Kidney (tissue), 14 donors: ENCODE measurements around the gene ARFGAP3. TPM values are rescaled to one million over a fixed set of nuclear protein-coding genes. Genes with fewer than 3 reads are reported as not detected.

ENCODE experiments used
- DNase-seq, 5 donors: peaks; one replicate each; pipeline ENCODE4 v3.0.0-alpha.2; 2013 to 2020
- FAIRE-seq: peaks from 2 replicates; lab custom pipeline; 2012; peaks lifted over from hg19 to GRCh38; lab: Jason Lieb, UNC
- H3K27ac ChIP-seq, 2 donors: one replicate each; pipeline ENCODE4 v1.7.0; 2013; ENCODE audit warnings: low read depth in 2 of 2, low read length in 2 of 2, inconsistent platforms in 1 of 2
- H3K27me3 ChIP-seq: one replicate; pipeline ENCODE4 v1.7.1; 2013; ENCODE audit warnings: low read length, inconsistent platforms; ENCODE audit not compliant: control insufficient read depth, insufficient read depth
- H3K36me3 ChIP-seq, 3 donors: one replicate each; pipeline versions ENCODE4 v1.7.0 to v1.7.1; 2013; ENCODE audit warnings: low read length in 3 of 3, control low read depth in 1 of 3, inconsistent platforms in 1 of 3; ENCODE audit not compliant: insufficient read depth in 3 of 3, control insufficient read depth in 2 of 3
- H3K4me1 ChIP-seq, 3 donors: one replicate each; pipeline versions ENCODE4 v1.7.0 to v1.7.1; 2013; ENCODE audit warnings: low read length in 3 of 3, inconsistent platforms in 1 of 3, low read depth in 1 of 3; ENCODE audit not compliant: control insufficient read depth in 2 of 3, insufficient read depth in 2 of 3
- H3K4me3 ChIP-seq, 3 donors: one replicate each; pipeline versions ENCODE4 v1.7.0 to v1.8.1; 2013; ENCODE audit warnings: low read length in 3 of 3, control low read depth in 1 of 3, inconsistent platforms in 1 of 3
- H3K9ac ChIP-seq, 3 donors: one replicate each; pipeline versions ENCODE4 v1.7.0 to v1.7.1; 2013; ENCODE audit warnings: low read length in 3 of 3, control low read depth in 1 of 3, inconsistent platforms in 1 of 3
- H3K9me3 ChIP-seq, 3 donors: one replicate each; pipeline versions ENCODE4 v1.7.0 to v1.7.1; 2013; ENCODE audit warnings: low read length in 3 of 3, control low read depth in 1 of 3, inconsistent platforms in 1 of 3; ENCODE audit not compliant: control insufficient read depth in 2 of 3, insufficient read depth in 1 of 3
- CTCF ChIP-seq: IDR thresholded peaks from 3 replicates; pipeline ENCODE4 v1.5.1; 2012; ENCODE audit warnings: mild to moderate bottlenecking, moderate library complexity, borderline replicate concordance; ENCODE audit not compliant: insufficient read depth; ENCODE audit errors: extremely low read depth
- intact Hi-C: fragments of 100-400 bp; cut with DNase I; formaldehyde crosslinking; loops from one replicate; pipeline ENCODE4 v1.11.1; 2022
- polyA plus RNA-seq: library from polyadenylated mRNA; stranded (reverse); fragments of 350-450 nt; fragmentation: Illumina TruSeq; extraction: RNeasy Lipid Tissue Mini Kit (QIAGEN cat#74804); gene quantifications from one replicate; pipeline ENCODE4 v1.2.3, GENCODE V29; 2014; ENCODE audit warnings: low read depth, low replicate concordance; ENCODE audit not compliant: insufficient read depth
- total RNA-seq: library from RNA; stranded (reverse); fragmentation: NEBNext Ultra II Directional; extraction: Animal tissue kit (Norgen Biotek cat#: 25700); gene quantifications from one replicate; pipeline ENCODE4 v1.2.1, GENCODE V29; 2021
- donor health status: control.
- donor health status: control.
- donor health status: control.
- donor health status: control.
- donor health status: control.
- donor health status: DM: yes; HTN: yes; CAD: no.
- donor health status: Normal renal cell carcinoma (clear cell type).

Gene ARFGAP3
- total and polyA plus RNA-seq, 2 donors from 2014 or later: 29.9 to 97.3 TPM

DNA sequence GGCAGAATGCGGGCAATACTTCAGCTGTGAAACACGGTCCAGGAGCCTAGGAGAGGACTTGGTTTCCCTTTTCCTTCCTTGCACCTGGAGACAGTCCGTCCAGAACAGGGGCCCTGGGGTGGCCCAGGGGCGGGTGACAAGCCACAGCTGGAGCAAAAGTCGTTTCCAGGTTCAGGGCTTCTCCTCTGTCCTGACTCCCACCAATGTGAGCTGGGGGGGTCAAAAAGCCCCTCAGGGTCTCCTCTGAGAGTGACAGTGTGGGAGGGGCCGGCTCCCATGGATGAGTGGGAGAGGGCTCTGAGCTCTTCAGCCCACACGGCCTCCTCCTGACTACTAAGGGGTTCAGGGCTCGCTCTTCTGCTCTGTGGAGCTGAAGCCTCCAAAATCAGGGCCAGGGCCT, 20.1 kb upstream of the ARFGAP3 start:
- H3K9me3 ChIP-seq: no peaks in the 10 kb centered on the region
- TF ChIP-seq CTCF: no peak
- peaks cover 0 to 61% (median 32%) of the 10 kb centered on the region in 3 donors for H3K36me3 ChIP-seq
- H3K27me3 ChIP-seq: no peaks in the 10 kb centered on the region
- intact Hi-C loops: no loop called here
- no peak for FAIRE-seq
- no peak overlapping the region for H3K9ac ChIP-seq
- peaks cover 0 to 2% (median 0%) of the 10 kb centered on the region in 3 donors for H3K4me1 ChIP-seq
- DNase-seq: no peak
- no peak overlapping the region for H3K27ac ChIP-seq
- no peak overlapping the region for H3K4me3 ChIP-seq

- DNase-seq (no peak), FAIRE-seq (no peak)
- intact Hi-C loops: no loop called here
- Histone ChIP-seq H3K9ac (no peak overlapping the region), H3K27me3 (no peaks in the 10 kb centered on the region), H3K9me3 (no peaks in the 10 kb centered on the region), H3K4me3 (no peak overlapping the region), H3K27ac (no peak overlapping the region), H3K4me1 (no peaks in the 10 kb centered on the region), H3K36me3 (peaks cover 0 to 65% (median 36%) of the 10 kb centered on the region in 3 donors)
- no peak for TF ChIP-seq CTCF
Observed at GRCh38 chr22:42876041-42876440, 19.0 kb upstream of the ARFGAP3 start.

DNA sequence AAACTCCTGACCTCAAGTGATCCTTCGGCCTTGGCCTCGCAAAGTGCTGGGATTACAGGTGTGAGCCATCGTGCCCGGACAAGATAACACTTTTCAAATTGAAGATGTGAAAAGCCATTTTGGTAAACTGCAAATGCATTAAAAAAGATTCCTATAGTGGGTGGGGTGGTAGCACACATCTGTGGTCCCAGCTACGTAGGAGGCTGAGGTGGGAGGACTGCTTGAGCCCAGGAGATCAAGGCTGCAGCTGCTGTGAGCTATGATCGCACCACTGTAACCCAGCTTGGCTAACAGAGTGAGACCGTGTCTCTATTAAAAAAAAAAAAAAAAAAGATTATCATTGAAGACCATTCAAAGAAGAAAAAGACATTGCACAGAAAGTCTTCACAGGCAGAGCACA, 16.9 kb upstream of the ARFGAP3 start:
- FAIRE-seq (no peak), DNase-seq (no peak)
- H3K4me1 ChIP-seq: peaks cover 0 to 3% (median 0%) of the 10 kb centered on the region in 3 donors
- H3K4me3 ChIP-seq: no peak overlapping the region
- intact Hi-C loops: no loop called here
- TF ChIP-seq CTCF: no peak
- no peaks in the 10 kb centered on the region for H3K9me3 ChIP-seq
- H3K36me3 ChIP-seq: peaks cover 0 to 59% (median 36%) of the 10 kb centered on the region in 3 donors
- no peaks in the 10 kb centered on the region for H3K27me3 ChIP-seq
- no peak overlapping the region for H3K27ac ChIP-seq
- no peak overlapping the region for H3K9ac ChIP-seq

GRCh38 chr22:42873356-42873755, 16.3 kb upstream of the ARFGAP3 start:
- peaks cover 0 to 8% (median 0%) of the 10 kb centered on the region in 3 donors for H3K4me1 ChIP-seq
- no peak for FAIRE-seq
- H3K27me3 ChIP-seq: no peaks in the 10 kb centered on the region
- H3K36me3 ChIP-seq: peaks cover 0 to 53% (median 33%) of the 10 kb centered on the region in 3 donors
- no peak for DNase-seq
- no peak for TF ChIP-seq CTCF
- intact Hi-C loops: no loop called here
- H3K27ac ChIP-seq: no peak overlapping the region
- no peak overlapping the region for H3K9ac ChIP-seq
- H3K9me3 ChIP-seq: no peaks in the 10 kb centered on the region
- no peak overlapping the region for H3K4me3 ChIP-seq
